Activated naive CD4-positive, alpha-beta T cell treated with anti-CD3 and anti-CD28 coated beads for 36 hours (primary cell): ENCODE measurements around the gene DNAI1. TPM values are rescaled to one million over a fixed set of nuclear protein-coding genes. Genes with fewer than 3 reads are reported as not detected.

Experiments
- CTCF ChIA-PET: fragments of 350-600 bp; sonication (Branson Sonifier 250); formaldehyde crosslinking; loops from one replicate; lab custom pipeline; 2021; ENCODE audit warnings: antibody characterized with exemption; lab: Charles Lee
- DNase-seq: peaks from one replicate; pipeline ENCODE4 v3.0.0-alpha.2; 2020
- H3K27ac Mint-ChIP-seq: one replicate; pipeline ENCODE4 v1.8.0; 2021; ENCODE audit warnings: mild to moderate bottlenecking, mixed read lengths
- H3K27me3 Mint-ChIP-seq: one replicate; pipeline ENCODE4 v1.8.0; 2021; ENCODE audit warnings: low read depth, mixed read lengths
- H3K36me3 Mint-ChIP-seq: one replicate; pipeline ENCODE4 v1.8.0; 2021; ENCODE audit warnings: low read depth, mixed read lengths
- H3K4me1 Mint-ChIP-seq: one replicate; pipeline ENCODE4 v1.8.0; 2021; ENCODE audit warnings: low read depth, mixed read lengths
- H3K4me3 Mint-ChIP-seq: one replicate; pipeline ENCODE4 v1.8.0; 2021; ENCODE audit warnings: mild to moderate bottlenecking, moderate library complexity, mixed read lengths
- H3K9me3 Mint-ChIP-seq: one replicate; pipeline ENCODE4 v1.8.0; 2021; ENCODE audit warnings: mixed read lengths
- intact Hi-C: fragments of 100-400 bp; cut with micrococcal nuclease; formaldehyde crosslinking; loops from one replicate; pipeline ENCODE4 v1.15.1; 2023
- total RNA-seq, 2 experiments: library from RNA; stranded (reverse); gene quantifications; one replicate each; pipeline ENCODE4 v1.2.3, GENCODE V29; 2021

DNAI1 gene
- total RNA-seq, 2 experiments from 2014 or later = 0.26 TPM; not detected in 1

- CTCF ChIA-PET = interaction anchor here (0.6 to 1.5 kb wide), 2 partner anchors 18 to 90 kb away, joined by 3 to 5 read pairs; no protein-coding TSS in a partner anchor
- no peaks in the 10 kb centered on the region for H3K4me1 Mint-ChIP-seq
- peaks cover 9% of the 10 kb centered on the region for H3K27me3 Mint-ChIP-seq
- H3K4me3 Mint-ChIP-seq = no peak overlapping the region
- intact Hi-C loops = no loop called here
- H3K27ac Mint-ChIP-seq = no peak overlapping the region
- DNase-seq = peak; percentile 57
- H3K9me3 Mint-ChIP-seq = no peaks in the 10 kb centered on the region
- H3K36me3 Mint-ChIP-seq = no peaks in the 10 kb centered on the region
Observed at GRCh38 chr9:34493972-34494535, 35.4 kb downstream of the DNAI1 start.

DNA sequence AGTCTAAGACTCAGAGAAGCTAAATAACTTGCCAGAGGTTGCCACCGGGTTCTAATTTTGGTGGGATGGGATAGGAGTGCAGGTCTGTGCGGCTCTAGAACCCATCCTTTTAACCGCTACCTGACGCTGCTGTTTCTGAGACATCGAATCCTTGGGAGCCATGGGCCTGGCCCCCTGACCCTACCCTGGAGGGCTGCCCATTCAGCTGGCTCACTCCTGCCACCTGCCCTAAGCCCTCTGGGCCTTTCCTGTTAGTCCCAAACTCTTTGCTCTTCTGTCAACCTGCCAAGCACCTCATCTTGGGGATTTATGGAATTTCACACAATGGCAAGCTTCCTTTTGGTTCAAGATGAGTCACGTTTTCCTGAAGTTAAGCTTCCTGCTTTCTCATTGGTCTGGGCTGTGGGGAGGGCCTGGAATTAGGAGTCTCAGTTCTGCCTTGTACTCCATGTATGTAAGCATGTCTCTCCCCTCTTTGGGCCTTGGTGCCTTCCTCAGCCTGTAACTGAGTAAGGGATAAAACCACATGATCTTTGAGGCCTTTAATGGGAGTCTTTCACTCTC lies 37.6 kb downstream of the DNAI1 start:
- Mint-ChIP-seq H3K4me1 (peaks cover 13% of the 10 kb centered on the region), H3K36me3 (no peaks in the 10 kb centered on the region), H3K4me3 (no peak overlapping the region), H3K27me3 (peaks cover 12% of the 10 kb centered on the region), H3K9me3 (no peaks in the 10 kb centered on the region), H3K27ac (no peak overlapping the region)
- CTCF ChIA-PET = interaction anchor here (0.7 to 3.5 kb wide), 5 partner anchors 10 to 92 kb away, joined by 3 to 19 read pairs (median 4); no protein-coding TSS in a partner anchor
- no peak for DNase-seq
- intact Hi-C loops = no loop called here

DNA sequence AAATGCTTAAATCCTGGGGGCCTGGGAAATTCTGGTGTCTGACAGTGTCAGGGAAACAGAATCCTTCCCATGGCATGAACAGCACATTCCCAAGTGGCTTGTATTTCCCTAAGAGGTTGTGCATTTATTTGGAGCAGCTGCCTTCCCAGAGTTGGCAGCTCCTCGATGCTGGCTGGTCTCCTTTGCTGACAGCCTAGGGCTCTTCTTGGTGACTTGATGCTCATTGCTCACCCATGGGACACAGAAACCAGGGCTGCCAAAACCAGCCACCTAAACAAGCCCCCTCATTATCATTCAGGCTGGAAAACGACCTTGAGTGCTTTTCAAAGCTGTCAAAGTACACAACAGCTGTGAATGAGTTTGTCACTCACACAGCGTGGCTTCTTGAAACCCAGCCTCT lies 39.9 kb downstream of the DNAI1 start:
- peaks cover 9% of the 10 kb centered on the region for H3K27me3 Mint-ChIP-seq
- intact Hi-C loops = no loop called here
- DNase-seq = no peak
- no peak overlapping the region for H3K27ac Mint-ChIP-seq
- no peak overlapping the region for H3K4me3 Mint-ChIP-seq
- no peaks in the 10 kb centered on the region for H3K9me3 Mint-ChIP-seq
- peaks cover 13% of the 10 kb centered on the region for H3K4me1 Mint-ChIP-seq
- CTCF ChIA-PET = interaction anchor here (1.0 to 3.5 kb wide), 4 partner anchors 60 to 95 kb away, joined by 4 to 19 read pairs (median 8); no protein-coding TSS in a partner anchor
- no peaks in the 10 kb centered on the region for H3K36me3 Mint-ChIP-seq

DNA sequence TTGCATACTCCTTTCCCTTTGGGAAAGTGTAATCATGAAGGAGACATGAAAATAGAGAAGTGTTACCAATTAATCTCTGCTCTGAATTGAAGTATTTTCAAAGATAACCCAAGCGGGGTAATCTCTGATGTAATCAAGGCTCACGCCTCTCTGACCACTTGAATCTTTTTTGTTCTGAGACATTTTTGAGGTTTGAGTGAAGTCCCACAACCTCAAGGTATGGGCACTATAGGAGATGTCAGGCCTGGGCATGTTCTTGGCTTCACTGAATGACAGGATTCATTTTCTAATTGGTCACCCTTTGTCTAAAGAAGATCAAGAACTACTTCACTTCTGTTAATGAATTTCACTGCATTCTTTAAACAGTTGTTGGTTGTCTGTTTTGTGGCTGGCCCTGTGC lies 40.5 kb downstream of the DNAI1 start:
- H3K27me3 Mint-ChIP-seq = peaks cover 7% of the 10 kb centered on the region
- intact Hi-C loops = no loop called here
- no peak for DNase-seq
- no peak overlapping the region for H3K27ac Mint-ChIP-seq
- CTCF ChIA-PET = interaction anchor here (1.0 to 3.5 kb wide), 4 partner anchors 63 to 95 kb away, joined by 4 to 19 read pairs (median 12); no protein-coding TSS in a partner anchor
- peaks cover 13% of the 10 kb centered on the region for H3K4me1 Mint-ChIP-seq
- no peaks in the 10 kb centered on the region for H3K36me3 Mint-ChIP-seq
- no peak overlapping the region for H3K4me3 Mint-ChIP-seq
- no peaks in the 10 kb centered on the region for H3K9me3 Mint-ChIP-seq

DNA sequence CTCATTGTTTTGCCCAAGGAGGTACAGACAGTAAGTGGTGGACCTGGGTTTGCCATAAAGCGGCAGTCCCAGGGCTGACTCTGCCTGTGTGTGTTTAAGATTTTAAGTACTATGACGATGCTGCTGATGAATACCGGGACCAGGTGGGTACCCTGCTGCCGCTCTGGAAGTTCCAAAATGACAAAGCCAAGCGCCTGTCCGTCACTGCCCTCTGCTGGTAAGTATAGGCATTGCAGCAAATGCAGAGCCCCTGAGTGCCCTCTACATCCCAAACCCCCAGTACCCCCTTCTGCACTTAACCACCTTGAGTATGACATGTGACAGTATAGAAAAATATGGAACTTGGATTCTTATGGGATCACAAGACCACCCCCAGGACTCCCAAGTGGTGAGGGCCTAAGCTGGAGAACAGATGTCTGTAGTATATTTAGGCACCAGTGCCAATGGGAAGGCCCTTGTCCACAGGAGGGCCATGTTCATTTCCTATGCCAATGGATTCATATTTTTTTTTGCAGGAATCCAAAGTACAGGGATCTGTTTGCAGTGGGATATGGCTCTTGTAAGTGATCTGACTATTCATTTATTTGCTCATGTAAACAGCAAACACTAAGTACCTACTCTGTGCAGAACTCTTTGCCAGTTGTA lies 42.1 kb downstream of the DNAI1 start:
- H3K4me3 Mint-ChIP-seq = no peak overlapping the region
- H3K27ac Mint-ChIP-seq = no peak overlapping the region
- H3K9me3 Mint-ChIP-seq = no peaks in the 10 kb centered on the region
- intact Hi-C loops = loop anchor here (1.0 to 5.0 kb wide), 8 partner anchors 22 to 168 kb away; partner anchors contain the start of genes DNAI1, ENHO and FAM219A
- no peaks in the 10 kb centered on the region for H3K36me3 Mint-ChIP-seq
- peaks cover 13% of the 10 kb centered on the region for H3K4me1 Mint-ChIP-seq
- H3K27me3 Mint-ChIP-seq = peaks cover 7% of the 10 kb centered on the region
- CTCF ChIA-PET = interaction anchor here (0.7 to 6.9 kb wide), 29 partner anchors 9 to 208 kb away, joined by 3 to 77 read pairs (median 4); no protein-coding TSS in a partner anchor
- peak; percentile 91 for DNase-seq

GRCh38 chr9:34501372-34501771 lies 42.8 kb downstream of the DNAI1 start:
- intact Hi-C loops = loop anchor here (2.0 to 5.0 kb wide), 3 partner anchors 21 to 169 kb away; partner anchors contain the start of gene ENHO
- Mint-ChIP-seq H3K27ac (no peak overlapping the region), H3K9me3 (no peaks in the 10 kb centered on the region), H3K36me3 (no peaks in the 10 kb centered on the region), H3K27me3 (peaks cover 7% of the 10 kb centered on the region), H3K4me3 (no peak overlapping the region), H3K4me1 (peaks cover 13% of the 10 kb centered on the region)
- DNase-seq = no peak
- CTCF ChIA-PET = interaction anchor here (0.7 to 6.9 kb wide), 23 partner anchors 10 to 169 kb away, joined by 3 to 77 read pairs (median 4); no protein-coding TSS in a partner anchor

DNA sequence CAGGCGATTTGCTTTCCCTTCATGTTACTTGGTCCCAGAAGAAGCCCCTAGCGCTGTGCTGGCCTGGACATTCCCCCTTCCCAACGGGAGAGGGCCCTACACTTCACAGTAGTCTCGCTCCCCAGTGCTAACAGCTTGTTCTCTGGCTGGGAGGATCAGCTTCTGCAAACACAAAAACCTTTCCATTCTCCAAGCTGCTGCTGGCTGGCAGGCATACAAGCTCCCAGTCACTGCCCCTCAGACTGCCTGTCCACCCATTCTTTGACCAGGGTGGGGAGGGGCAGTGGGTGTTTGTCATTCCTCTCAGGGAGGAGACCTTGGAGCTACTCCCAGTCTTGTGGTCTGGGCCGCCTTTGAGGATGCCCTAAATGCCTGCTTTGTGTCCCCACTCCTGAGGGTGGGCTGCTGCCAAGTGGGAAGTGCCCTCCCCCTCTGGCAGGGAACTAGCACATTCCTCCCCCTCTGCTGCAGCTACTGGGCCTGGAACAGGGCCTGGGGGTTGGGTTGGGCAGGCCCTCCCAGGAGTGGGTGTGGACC lies 43.4 kb downstream of the DNAI1 start:
- Mint-ChIP-seq H3K4me1 (peaks cover 13% of the 10 kb centered on the region), H3K4me3 (no peak overlapping the region), H3K27ac (no peak overlapping the region), H3K36me3 (no peaks in the 10 kb centered on the region), H3K27me3 (peaks cover 7% of the 10 kb centered on the region), H3K9me3 (no peaks in the 10 kb centered on the region)
- no peak for DNase-seq
- CTCF ChIA-PET = interaction anchor here (0.6 to 6.9 kb wide), 13 partner anchors 10 to 428 kb away, joined by 3 to 77 read pairs (median 5); no protein-coding TSS in a partner anchor
- intact Hi-C loops = loop anchor here (2.0 to 5.0 kb wide), 3 partner anchors 21 to 170 kb away; partner anchors contain the start of gene ENHO

- Mint-ChIP-seq H3K4me3 (no peak overlapping the region), H3K27me3 (peaks cover 7% of the 10 kb centered on the region), H3K9me3 (no peaks in the 10 kb centered on the region), H3K27ac (no peak overlapping the region), H3K4me1 (peaks cover 13% of the 10 kb centered on the region), H3K36me3 (no peaks in the 10 kb centered on the region)
- intact Hi-C loops = loop anchor here (5.0 kb wide), 2 partner anchors 90 to 170 kb away; no protein-coding TSS in a partner anchor
- CTCF ChIA-PET = interaction anchor here (0.6 to 6.9 kb wide), 9 partner anchors 47 to 429 kb away, joined by 3 to 77 read pairs (median 4); no protein-coding TSS in a partner anchor
- DNase-seq = no peak
Observed at GRCh38 chr9:34502471-34502870, 43.9 kb downstream of the DNAI1 start.

GRCh38 chr9:34502891-34503290 lies 44.3 kb downstream of the DNAI1 start:
- Mint-ChIP-seq H3K36me3 (no peaks in the 10 kb centered on the region), H3K9me3 (no peaks in the 10 kb centered on the region), H3K4me3 (no peak overlapping the region), H3K27ac (no peak overlapping the region), H3K27me3 (peaks cover 7% of the 10 kb centered on the region), H3K4me1 (peaks cover 13% of the 10 kb centered on the region)
- CTCF ChIA-PET = interaction anchor here (1.4 to 6.9 kb wide), 5 partner anchors 48 to 98 kb away, joined by 3 to 77 read pairs (median 21); no protein-coding TSS in a partner anchor
- DNase-seq = no peak
- intact Hi-C loops = loop anchor here (5.0 kb wide), 2 partner anchors 89 to 171 kb away; no protein-coding TSS in a partner anchor

DNA sequence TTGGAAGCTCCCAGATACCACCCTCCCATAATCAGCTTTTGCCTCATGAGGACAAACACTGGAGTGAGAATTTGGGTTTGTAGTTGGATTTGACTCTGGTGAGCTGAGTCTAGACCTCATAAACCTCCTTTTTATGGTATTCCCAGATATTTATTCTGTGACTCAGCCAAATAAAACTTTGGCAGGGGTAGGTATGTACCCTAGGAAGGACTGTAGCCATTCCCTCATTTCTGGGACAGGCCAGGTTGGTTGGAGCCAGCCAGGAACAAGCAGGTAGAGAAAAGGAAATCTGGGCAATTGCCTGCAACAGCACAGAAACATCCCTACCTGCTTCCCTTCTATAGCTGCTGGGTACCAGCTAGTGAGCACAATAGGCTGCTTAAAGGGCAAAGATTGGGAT lies 44.8 kb downstream of the DNAI1 start:
- peaks cover 13% of the 10 kb centered on the region for H3K4me1 Mint-ChIP-seq
- no peaks in the 10 kb centered on the region for H3K36me3 Mint-ChIP-seq
- intact Hi-C loops = loop anchor here (5.0 kb wide), 2 partner anchors 89 to 171 kb away; no protein-coding TSS in a partner anchor
- peaks cover 7% of the 10 kb centered on the region for H3K27me3 Mint-ChIP-seq
- DNase-seq = no peak
- CTCF ChIA-PET = interaction anchor here (1.4 to 6.9 kb wide), 5 partner anchors 48 to 99 kb away, joined by 3 to 77 read pairs (median 21); no protein-coding TSS in a partner anchor
- no peak overlapping the region for H3K4me3 Mint-ChIP-seq
- no peak overlapping the region for H3K27ac Mint-ChIP-seq
- no peaks in the 10 kb centered on the region for H3K9me3 Mint-ChIP-seq

GRCh38 chr9:34505370-34506120 lies 46.9 kb downstream of the DNAI1 start:
- no peak overlapping the region for H3K27ac Mint-ChIP-seq
- H3K9me3 Mint-ChIP-seq = no peaks in the 10 kb centered on the region
- no peak for DNase-seq
- CTCF ChIA-PET = interaction anchor here (1.2 to 6.9 kb wide), 3 partner anchors 9 to 101 kb away, joined by 3 to 77 read pairs (median 5); no protein-coding TSS in a partner anchor
- H3K36me3 Mint-ChIP-seq = no peaks in the 10 kb centered on the region
- H3K4me1 Mint-ChIP-seq = peaks cover under 1% of the 10 kb centered on the region
- no peak overlapping the region for H3K4me3 Mint-ChIP-seq
- intact Hi-C loops = no loop called here
- no peaks in the 10 kb centered on the region for H3K27me3 Mint-ChIP-seq
